Putamen (tissue), 1 donor: ENCODE data around the gene MYRIP.
"Not testable (repeated sequence)": the region's sequence is repeated elsewhere in the genome, so short reads cannot be mapped to it uniquely, and the experiment has no call there.

Experiments
- DNase-seq: peaks from one replicate; pipeline ENCODE4 v3.0.0-alpha.2; 2016; ENCODE audit warnings: low spot score

Gene MYRIP

DNA sequence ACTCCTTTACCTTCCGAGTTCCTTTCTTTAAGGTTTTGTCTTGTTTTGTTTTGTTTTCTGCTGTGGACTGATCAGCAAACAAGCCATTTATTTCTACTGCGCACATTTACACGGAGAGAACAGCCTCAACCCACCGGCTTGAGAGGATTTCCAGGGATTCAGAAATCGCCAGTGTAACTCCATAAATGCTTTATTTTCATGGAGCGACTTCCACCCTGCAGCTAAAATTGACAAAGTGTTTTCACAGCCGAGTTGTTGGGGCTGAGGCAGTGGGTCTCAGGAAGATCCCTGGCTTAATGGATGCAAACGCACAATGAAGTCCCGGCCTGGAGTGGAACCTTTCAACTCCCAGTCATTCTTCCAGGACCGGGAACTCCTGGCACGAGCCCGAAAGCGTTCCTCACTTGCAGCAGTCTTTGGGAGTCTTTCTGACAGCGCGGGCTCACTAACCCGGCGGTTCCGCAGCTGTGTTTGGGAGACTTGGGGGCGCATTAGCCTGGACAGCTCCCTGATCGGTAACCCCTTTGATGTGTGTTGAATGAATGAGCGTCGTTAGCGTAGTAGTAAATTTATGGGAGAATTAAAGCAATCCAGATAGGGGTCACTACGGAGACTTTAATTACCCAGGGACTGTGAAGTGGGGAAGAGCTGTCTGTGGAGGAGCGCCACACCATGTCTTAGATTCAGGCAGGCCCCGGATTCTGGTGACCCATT lies 785 bp upstream of the MYRIP start:
- no peak for DNase-seq

DNA sequence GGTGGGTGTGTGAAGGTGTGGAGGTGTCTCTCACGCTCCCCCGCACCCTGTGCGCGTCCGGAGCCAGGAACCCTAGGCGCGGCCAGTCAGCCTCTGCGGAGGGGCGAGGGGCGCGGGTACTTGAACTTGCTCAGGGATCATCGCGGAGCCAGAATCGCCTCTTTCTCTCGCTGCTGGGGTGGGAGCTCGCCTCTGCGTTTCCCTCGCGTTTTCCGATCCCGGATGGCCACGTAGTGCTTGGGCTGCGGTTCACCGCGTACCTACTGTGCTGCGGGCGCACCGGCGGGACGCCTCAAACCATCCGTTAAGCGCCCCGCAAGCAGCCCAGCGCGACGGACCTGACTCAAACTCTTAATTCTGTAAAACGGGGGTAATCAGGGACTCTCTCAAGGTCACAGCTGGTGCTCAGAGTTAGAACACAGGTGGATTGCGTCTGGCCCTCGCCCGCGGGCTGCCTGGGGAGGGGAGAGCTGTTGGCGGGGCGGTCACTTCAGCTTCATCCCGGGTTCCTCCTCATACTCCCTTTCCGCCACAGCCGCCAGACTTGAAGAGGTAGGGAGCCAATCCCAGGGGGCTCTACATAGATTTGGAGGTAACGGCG lies 686 bp downstream of the MYRIP start:
- DNase-seq, result no peak

DNA sequence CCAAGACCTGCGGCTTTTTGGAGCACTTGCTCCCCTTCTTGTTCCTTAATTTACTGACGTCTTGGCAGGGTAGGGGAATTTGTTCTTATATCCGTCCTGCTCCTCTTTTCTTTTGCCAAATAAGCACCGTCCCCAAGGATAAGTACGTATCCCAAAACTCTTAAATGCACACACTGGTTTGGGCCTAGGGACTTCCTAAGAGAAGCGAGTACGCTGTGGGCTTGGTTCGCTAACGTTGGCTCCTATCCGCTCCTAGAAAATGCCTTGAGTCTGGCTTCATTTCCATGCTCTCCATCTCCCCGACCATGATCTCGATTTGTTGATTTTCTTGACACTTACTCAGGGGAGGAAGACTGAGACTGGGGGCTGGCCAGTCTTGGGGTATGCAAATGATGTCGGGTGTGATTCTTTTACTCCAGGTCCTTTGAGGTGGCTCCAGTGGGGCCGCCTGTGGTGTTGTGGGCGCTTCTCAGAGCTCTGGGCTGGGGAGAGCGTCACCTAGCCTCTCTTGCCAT lies 1.3 kb downstream of the MYRIP start:
- DNase-seq, result no peak

DNA sequence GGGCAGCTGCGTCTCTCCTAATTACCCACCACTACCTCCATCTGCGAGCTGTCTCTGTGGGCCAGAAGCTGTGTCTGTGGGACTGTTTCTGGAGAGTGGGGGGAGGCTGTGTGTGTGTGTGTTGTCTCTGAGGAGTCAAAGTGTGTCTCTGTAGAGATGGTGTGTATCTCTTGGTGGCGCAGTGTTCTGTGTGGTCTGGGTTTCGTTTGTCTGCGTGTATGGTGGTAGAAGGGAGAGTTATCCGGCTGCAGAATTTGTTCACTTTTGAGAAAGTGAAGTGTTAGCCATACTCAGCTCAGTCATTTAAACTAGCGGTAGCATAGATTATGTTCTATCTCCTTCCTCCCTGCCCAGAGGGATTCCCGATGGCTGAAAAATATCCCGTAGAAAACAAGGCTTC lies 2.2 kb downstream of the MYRIP start:
- no peak for DNase-seq

DNA sequence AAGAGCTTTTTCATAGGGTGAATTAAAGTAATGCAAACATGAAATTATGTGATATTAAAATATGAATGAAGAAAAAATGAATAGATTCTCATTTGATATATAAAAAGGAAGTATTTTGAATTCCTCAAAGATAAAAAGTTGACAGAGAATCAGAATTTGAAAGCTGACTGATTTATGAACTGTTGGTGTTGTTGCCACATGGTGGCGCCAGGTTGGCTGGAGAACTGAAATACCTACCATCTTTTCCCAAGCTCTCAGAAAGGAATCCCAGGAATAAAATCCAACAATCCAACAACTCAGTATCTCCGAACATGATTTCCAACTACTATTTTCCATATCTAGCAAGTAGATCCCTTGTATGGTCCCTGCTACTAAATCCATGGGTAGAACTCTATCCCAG lies 3.1 kb downstream of the MYRIP start:
- no peak for DNase-seq

DNA sequence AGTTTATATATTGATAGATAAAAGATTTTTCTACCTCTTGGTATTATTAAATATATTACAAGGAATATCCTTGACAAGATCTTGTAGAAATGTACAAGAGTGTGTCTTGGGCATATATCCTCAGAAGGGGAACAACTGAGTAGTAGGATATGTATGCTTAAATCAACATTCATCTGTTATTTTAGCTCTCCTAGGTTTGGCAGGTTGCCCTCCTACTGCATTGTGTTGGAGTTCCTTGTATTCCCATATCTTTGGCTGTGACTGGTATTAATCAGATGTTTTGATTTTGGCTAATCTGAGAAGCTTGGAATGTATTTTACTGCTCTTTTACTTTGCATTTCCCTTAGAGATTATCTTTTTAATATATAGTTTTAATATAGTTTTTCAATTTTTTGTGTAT lies 4.6 kb downstream of the MYRIP start:
- no peak for DNase-seq

DNA sequence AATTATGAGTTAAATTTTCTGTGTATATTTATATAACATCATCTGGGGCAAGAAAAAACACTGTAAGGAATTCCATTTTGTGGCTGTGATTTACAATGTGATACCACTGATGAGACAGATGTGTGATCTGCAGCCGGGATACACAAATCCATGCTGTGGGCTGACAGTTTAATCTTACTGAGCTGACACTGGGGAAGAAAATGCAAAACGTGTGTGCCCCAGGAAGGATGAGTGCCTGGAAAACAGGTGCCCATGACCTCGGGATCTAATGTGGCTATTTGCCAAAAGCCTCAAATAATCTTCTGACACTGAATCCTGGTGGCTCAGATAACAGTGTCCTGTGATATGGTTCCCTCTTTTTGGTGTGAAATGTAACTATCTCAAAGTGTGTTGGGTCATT lies 10.5 kb downstream of the MYRIP start:
- no peak for DNase-seq

DNA sequence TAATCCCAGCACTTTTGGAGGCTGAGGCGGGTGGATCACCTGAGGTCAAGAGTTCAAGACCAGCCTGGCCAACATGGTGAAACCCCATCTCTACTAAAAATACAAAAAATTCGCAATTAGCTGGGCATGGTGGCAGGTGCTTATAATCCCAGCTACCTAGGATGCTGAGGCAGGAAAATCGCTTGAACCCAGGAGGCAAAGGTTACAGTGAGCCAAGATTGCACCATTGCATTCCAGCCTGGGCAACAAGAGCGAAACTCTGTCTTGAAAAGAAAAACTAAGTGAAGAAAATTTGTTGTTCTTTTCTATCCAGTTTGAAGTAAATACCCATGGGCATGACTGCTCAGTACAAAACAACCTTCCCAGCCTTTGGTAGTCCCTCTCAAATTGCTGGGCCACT lies 24.4 kb downstream of the MYRIP start:
- not testable (repeated sequence) for DNase-seq

DNA sequence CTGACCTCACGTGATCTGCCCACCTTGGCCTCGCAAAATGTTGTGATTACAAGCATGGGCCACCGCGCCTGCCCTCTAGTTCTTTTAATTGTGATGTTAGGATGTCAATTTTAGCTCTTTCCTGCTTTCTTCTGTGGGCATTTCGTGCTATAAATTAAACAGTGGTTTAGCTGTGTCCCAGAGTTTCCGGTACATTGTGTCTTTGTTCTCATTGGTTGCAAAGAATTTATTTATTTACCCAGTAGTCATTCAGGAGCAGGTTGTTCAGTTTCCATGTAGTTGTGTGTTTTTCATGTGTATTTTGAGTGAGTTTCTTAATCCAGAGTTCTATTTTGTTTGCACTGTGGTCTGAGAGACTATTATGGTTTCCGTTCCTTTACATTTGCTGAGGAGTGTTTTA lies 30.1 kb downstream of the MYRIP start:
- no peak for DNase-seq

DNA sequence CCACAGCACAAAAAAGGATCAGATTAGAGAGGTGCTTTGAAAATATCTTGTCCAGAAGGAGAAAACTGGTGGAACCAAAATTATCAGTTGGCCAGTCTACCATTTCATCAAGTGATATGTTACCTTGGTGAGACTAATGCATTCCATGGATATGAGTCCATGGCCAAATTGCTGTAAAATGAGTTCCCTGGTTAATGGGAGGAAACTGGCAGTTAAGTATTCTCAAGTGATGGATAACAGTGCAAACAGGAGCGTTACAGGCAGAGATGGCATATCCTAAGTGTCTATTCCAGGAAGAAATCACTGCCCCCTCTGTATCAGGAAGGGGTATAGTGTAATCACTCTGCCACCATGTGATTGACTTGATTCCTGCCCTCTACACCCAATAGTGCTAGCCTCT lies 34.0 kb downstream of the MYRIP start:
- DNase-seq, result no peak

DNA sequence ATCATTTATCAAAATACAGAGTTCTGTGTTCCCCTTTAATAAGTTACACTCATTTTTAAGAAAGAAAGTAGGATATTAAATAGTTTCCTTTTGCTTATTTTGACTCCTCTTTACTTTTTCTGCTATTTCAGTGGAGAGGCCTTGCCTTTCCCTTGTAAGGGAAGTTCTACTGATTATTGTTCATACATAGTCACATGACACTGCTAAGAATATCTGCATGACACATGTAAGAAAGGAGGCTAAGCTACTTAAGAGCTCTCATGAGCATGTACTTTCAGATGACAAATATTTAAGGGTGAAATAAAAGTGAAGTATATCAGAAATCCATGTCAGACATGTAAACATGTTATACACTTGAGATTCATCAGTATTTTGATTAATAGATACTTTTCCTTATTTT lies 39.0 kb downstream of the MYRIP start:
- no peak for DNase-seq

DNA sequence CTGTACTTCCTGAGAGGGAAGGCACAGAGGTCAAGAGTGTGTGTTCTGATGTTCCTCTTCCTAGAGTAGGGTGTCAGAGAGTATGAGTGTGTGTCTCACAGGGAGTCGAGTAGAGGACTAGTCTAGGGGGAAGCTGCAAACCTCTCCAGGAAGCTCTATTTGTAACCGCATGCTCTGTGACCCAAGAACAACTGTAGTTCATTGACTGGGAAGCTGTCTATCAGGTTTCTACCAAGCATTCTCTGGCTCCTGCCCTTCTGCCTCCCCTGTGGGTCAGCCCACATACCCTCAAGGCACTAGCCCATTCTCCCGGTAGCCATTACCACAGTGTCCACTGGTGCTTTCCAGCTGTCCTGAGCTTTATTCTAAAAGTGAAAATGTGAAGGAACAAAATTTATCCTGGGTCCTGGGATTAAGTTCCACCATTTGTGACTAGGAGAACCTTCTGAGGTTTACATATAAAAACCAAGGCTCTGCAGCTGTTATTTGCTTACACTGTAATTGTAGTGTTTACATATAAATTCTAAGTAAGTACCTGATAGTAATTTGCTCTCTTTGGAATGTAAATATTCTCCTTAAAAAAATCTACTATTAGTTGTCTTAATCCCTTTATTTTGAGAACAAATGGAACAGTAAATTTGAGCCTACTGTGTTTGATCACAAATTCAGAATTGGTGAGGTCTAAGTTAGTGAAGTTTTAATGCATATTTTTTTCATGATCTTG lies 40.7 kb downstream of the MYRIP start:
- DNase-seq, result no peak

DNA sequence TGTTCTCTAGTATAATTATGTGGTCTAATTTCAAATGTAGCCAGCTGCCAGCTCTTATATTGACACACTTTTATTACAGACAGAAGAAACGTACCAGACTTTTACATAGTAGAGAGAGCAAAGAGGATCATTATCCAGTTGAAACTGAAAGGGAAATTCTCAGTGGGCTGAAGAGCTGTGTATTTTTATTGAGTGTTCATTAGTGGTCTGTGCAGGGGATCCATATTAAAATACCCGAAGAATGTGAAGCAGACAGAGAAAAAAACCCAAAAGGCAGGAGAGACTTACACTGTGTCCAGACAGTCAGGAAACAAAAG lies 41.3 kb downstream of the MYRIP start:
- DNase-seq, result no peak

DNA sequence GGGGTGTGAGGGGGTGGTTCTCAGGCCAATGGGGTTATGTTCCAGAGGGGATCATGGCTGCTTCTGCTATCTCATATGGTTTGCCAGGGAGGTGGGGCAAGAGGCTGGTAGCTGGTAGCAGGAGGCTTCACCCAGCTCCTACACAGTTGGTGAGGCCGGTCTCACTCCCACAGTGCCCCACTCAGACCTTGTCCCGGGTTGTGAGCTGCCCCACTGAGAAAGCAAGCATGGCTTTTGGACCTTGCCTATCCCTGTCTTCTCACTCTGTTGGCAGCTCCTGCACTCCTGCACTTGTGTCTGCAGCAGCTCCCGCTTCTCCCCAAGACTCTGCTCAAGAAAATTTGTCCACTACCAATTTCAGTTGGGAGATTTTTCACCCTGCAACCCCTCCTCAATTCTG lies 46.1 kb downstream of the MYRIP start:
- DNase-seq, result no peak

DNA sequence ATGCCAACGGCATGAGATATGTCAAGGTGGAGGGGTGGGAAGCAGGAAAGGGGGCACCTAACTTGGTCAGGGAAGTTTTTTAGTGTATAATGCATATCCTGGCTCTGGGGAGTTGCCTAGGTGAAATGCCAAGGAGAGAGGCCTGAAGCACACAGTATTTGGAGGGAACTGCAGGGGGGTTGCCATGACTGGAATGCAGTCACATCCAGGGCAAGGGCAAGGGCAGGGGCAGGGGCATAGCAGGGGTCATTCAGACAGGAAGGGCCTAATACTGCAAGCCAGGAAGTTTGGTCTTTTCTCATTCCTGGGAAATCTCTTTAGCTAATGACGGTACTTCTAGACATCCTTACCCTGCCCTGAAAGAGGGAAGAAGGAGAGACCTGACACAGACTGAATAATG lies 60.5 kb downstream of the MYRIP start:
- DNase-seq, result no peak

DNA sequence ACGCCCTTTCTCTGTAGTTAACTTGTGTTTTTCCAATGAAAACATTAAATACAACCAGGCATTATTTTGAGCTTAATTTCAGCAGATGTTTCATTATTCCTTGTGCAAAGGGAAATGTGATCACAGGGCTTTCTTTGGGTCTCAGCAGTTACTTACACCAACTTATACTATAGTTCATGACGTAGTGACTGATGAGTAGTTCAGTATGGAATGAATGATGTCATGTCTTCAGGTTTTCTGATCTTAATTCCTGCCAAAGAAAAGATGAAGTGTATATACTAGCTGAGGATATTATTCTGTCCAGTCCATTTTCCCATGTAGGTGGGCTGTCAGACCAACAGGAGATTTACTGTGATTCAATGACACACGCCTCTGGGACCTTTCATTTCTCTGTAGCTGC lies 61.3 kb downstream of the MYRIP start:
- DNase-seq, result no peak

DNA sequence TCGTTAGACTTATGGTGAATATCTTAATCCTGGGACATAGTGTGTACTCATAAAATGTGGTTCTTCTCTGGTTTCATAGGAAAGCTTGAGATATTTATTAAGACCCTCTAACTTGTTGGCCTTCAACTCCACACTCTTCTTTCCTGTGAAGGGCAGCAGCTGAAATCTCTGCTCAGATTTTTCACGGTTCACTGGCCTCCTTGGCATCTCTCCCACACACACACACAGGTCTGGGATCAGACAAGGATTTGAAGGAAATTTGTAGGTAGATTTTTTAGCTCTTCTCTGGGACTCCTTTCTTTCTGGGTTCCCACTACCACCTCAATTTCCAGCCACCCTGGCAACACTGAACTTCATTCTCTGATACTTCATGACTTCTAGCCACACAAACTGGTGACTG lies 70.2 kb downstream of the MYRIP start:
- no peak for DNase-seq

DNA sequence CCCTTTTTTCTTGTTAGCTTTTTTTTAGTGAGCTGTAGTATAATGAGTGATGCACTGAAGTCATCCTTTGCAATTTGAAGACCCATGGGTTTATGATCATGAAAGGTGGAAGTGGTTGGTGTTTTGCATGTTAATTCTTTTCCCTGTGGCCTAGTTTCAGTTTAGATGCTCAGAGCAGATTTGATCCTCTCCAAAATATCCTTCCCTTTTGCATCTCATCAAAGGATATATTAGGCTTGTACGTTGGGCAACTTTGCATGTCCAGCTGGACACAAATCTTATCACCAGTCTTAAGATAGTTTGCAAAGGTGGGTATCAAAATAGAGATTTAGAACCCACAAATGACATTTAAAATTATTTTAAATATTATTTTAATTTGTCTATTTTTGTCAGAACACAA lies 72.7 kb downstream of the MYRIP start:
- no peak for DNase-seq

DNA sequence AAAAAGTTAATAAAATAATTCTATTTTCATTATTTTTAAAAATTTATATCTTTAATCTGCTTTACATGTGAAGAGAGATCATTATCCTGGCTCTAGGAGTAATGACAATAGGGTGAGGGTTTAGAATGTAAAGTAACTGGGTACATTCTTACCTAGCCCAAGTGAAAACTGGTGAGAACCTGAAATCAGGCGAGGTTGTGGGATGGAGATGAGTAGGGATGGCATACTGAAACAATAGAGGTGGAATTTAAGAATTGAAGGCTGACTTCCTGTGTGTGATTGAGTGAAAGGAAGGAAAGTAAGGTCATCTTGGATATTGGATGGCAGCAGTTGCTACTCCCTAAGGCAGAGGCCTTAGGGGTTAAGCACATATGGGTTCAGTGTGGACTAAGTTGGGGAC lies 82.7 kb downstream of the MYRIP start:
- no peak for DNase-seq

DNA sequence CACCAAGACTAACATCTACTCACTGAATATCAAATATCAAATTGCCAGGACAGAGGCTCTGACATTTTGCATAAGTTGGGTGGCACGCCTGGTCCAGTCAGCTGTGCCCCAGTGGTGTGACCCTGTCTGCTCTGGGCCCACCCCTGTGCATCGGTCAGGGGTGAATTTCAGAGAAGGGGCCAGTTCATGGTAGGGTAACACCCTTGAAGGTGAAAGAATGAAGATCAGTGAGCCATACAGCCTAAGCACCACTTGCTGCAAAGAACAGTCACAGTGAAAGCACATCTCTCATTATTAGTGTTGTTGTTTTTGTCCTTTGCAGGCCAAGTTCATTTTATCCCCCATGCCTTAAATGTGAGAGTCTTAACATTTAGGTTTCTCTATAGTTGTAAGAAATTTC lies 86.8 kb downstream of the MYRIP start:
- no peak for DNase-seq

DNA sequence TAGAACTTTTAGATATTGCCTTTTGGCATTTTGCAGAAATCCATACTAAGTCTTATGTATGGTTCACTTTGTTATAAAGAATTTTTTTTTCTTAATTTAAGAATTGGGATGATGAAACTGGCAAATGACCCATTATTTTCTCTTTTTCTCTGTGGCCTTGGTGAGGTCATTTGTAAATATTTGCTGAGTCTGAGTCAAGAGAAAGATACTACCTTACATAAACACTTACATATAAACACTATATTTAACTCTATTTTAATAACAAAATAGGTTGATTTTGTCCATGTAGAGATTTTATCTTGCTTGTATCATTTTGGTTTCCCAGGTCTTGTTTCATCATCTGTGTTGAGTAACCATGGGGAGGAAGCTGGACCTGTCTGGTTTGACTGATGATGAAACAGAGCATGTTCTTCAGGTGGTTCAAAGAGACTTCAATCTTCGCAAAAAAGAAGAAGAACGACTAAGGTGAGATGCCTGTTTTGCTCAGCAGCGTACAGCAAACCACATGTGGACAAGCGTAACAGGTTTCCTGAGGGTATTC lies 91.1 kb downstream of the MYRIP start:
- no peak for DNase-seq

DNA sequence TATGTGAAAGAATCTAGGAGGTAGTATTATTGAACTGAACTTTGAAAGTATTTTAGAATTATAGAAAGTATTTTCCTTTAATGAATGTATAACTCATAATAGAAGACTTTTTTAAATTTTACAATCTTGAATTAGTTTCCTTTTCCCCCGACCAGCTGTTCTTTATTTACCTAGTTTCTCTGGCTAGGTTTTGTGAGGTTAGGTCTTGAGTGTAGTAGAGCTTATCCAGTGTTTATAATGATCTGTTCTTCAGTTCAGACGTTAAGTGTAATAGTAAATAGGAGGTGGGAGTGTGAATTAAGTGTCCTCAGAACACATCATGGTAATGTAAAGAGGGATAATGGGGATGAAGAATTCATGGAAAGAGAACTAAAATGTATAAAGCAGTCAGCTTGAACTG lies 93.8 kb downstream of the MYRIP start:
- DNase-seq, result no peak

DNA sequence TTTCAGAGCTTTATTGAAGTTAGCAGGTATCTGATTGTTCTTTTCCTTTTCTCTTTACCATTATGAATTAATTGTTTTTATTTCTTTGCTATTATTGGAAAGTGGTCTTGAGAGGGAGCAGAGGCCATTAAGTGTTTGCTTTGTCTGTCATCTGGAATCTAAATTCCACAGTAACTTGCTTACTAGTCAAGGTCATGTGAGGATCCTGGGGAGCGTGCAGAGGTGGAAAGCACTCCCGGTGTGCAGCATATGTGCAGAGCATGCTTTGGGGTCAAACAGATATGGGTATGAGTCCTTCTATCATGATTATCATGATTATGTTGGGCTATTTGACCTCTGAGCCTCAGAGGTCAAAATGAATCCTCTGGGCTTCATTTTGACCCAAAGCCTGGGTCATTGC lies 96.4 kb downstream of the MYRIP start:
- no peak for DNase-seq
